Hypothalamus (tissue), 51 donors: ENCODE results near the gene ATP4A.

Experiments
- DNase-seq, 51 donors: peaks; one replicate each; lab custom pipeline; 2025; lab: John Stamatoyannopoulos, UW

Gene ATP4A

GRCh38 chr19:35529241-35530218 is 33.9 kb downstream of the ATP4A start:
- DNase-seq, result no peak

GRCh38 chr19:35528218-35529038 is 35.0 kb downstream of the ATP4A start, which contains the start of gene SBSN:
SBSN (minus strand) TSS chr19:35528311; CDS start chr19:35528281, 30 bp downstream.
- DNase-seq, result no peak

GRCh38 chr19:35525873-35526272 is 37.6 kb downstream of the ATP4A start:
- DNase-seq, result no peak

- no peak for DNase-seq
These were observed 39.1 kb downstream of the ATP4A start for GRCh38 chr19:35524181-35524837.

GRCh38 chr19:35522745-35523327 is 40.6 kb downstream of the ATP4A start:
- no peak for DNase-seq

GRCh38 chr19:35521124-35521743 is 42.2 kb downstream of the ATP4A start:
- DNase-seq, result no peak

GRCh38 chr19:35519291-35519690 is 44.2 kb downstream of the ATP4A start:
- no peak for DNase-seq

- no peak for DNase-seq
These were observed 45.1 kb downstream of the ATP4A start for GRCh38 chr19:35518313-35518712.

GRCh38 chr19:35517342-35517741 is 46.1 kb downstream of the ATP4A start:
- DNase-seq, result no peak

- DNase-seq, result no peak
These were observed 47.1 kb downstream of the ATP4A start for GRCh38 chr19:35516310-35516709.

- DNase-seq, result no peak
These were observed 49.1 kb downstream of the ATP4A start for GRCh38 chr19:35514282-35514809.

- peak in 2 of 51 donors; percentile 19 to 46 for DNase-seq
These were observed 49.7 kb downstream of the ATP4A start, which contains the start of gene DMKN for GRCh38 chr19:35513628-35514281. DMKN (minus strand) TSS chr19:35513649; CDS start chr19:35513475, 174 bp downstream.

- DNase-seq, result no peak
These were observed 50.4 kb downstream of the ATP4A start for GRCh38 chr19:35512831-35513627.

- DNase-seq, result no peak
These were observed 52.1 kb downstream of the ATP4A start for GRCh38 chr19:35511337-35511736.

- DNase-seq, result no peak
These were observed 52.9 kb downstream of the ATP4A start for GRCh38 chr19:35510626-35510964.

GRCh38 chr19:35509861-35510625 is 53.4 kb downstream of the ATP4A start:
- peak in 48 of 51 donors; percentile 2 to 73 (median 34) for DNase-seq

- peak in 5 of 51 donors; percentile 3 to 21 (median 9) for DNase-seq
These were observed 54.3 kb downstream of the ATP4A start for GRCh38 chr19:35509018-35509652.
